NK-92 treated with Interleukin-12 subunit alpha and Interleukin-12 subunit beta, amount 100 ng/mL, for 24 hours (cell line): Measurements from ENCODE around the gene PCDHA1.

ENCODE experiments used
- DNase-seq: peaks from one replicate; lab custom pipeline; 2025; lab: John Stamatoyannopoulos, UW

Gene PCDHA1

GRCh38 chr5:140923601-140924000 is 137.7 kb downstream of the PCDHA1 start:
- DNase-seq, result no peak

- DNase-seq, result no peak
Measured at GRCh38 chr5:140925806-140926442, 140.0 kb downstream of the PCDHA1 start, which contains the start of gene PCDHAC1. PCDHAC1 (plus strand) TSS chr5:140926299; CDS start chr5:140926893, 594 bp downstream.

GRCh38 chr5:140926443-140927227 is 140.7 kb downstream of the PCDHA1 start:
- no peak for DNase-seq

- DNase-seq, result no peak
Measured at GRCh38 chr5:140927228-140927573, 141.3 kb downstream of the PCDHA1 start.

GRCh38 chr5:140934964-140935606 is 149.1 kb downstream of the PCDHA1 start:
- DNase-seq, result no peak

- no peak for DNase-seq
Measured at GRCh38 chr5:140946578-140946977, 160.6 kb downstream of the PCDHA1 start.

GRCh38 chr5:140951636-140952035 is 165.7 kb downstream of the PCDHA1 start:
- no peak for DNase-seq

GRCh38 chr5:140953234-140953633 is 167.3 kb downstream of the PCDHA1 start:
- DNase-seq, result no peak

GRCh38 chr5:140962190-140962589 is 176.2 kb downstream of the PCDHA1 start:
- no peak for DNase-seq

- DNase-seq, result no peak
Measured at GRCh38 chr5:140964356-140964755, 178.4 kb downstream of the PCDHA1 start.

- DNase-seq, result no peak
Measured at GRCh38 chr5:140965905-140966292, 180.0 kb downstream of the PCDHA1 start.

- no peak for DNase-seq
Measured at GRCh38 chr5:140966293-140967225, 180.6 kb downstream of the PCDHA1 start, which contains the start of gene PCDHAC2. PCDHAC2 (plus strand) TSS chr5:140966476; CDS start chr5:140966767, 291 bp downstream.

GRCh38 chr5:140967226-140967893 is 181.4 kb downstream of the PCDHA1 start:
- no peak for DNase-seq

GRCh38 chr5:140969880-140970279 is 183.9 kb downstream of the PCDHA1 start:
- no peak for DNase-seq

- no peak for DNase-seq
Measured at GRCh38 chr5:140973550-140973949, 187.6 kb downstream of the PCDHA1 start.

- no peak for DNase-seq
Measured at GRCh38 chr5:140977003-140977402, 191.1 kb downstream of the PCDHA1 start.

GRCh38 chr5:140978260-140978659 is 192.3 kb downstream of the PCDHA1 start:
- DNase-seq, result no peak

GRCh38 chr5:140978983-140979382 is 193.0 kb downstream of the PCDHA1 start:
- no peak for DNase-seq

- no peak for DNase-seq
Measured at GRCh38 chr5:140982083-140982716, 196.3 kb downstream of the PCDHA1 start.

GRCh38 chr5:140986117-140986521 is 200.2 kb downstream of the PCDHA1 start:
- no peak for DNase-seq

GRCh38 chr5:140988100-140988499 is 202.2 kb downstream of the PCDHA1 start:
- no peak for DNase-seq
